GM12878 (cell line): ENCODE measurements around the gene RIMBP2. TPM values are rescaled to one million over a fixed set of nuclear protein-coding genes. Genes with fewer than 3 reads are reported as not detected.

Experiments used
- ATAC-seq: fragments of 200-7000 bp; cut with Tn5 transposase; 3 replicates; pipeline ENCODE4 v1.9.1; 2020; ENCODE audit warnings: mild to moderate bottlenecking, moderate library complexity
- BruUV-seq: library from RNA; stranded (reverse); fragments of 400-500 nt; replicated peaks from 2 replicates; lab custom pipeline; 2021; lab: Mats Ljungman, UMichigan
- CTCF ChIA-PET: fragments of 300-600 bp; sonication (Branson Sonifier 250); formaldehyde crosslinking; extraction: SDS; loops from one replicate; lab custom pipeline; 2021; ENCODE audit warnings: inconsistent platforms; lab: Yijun Ruan, JAX
- POLR2A ChIA-PET: fragments of 350-600 bp; formaldehyde crosslinking; extraction: SDS; loops from one replicate; lab custom pipeline; 2021; ENCODE audit warnings: inconsistent platforms; lab: Charles Lee
- RAD21 ChIA-PET: fragments of 300-600 bp; sonication (Branson Sonifier 250); formaldehyde crosslinking; loops from one replicate; lab custom pipeline; 2023; ENCODE audit warnings: antibody characterized with exemption; ENCODE audit not compliant: unreplicated experiment; lab: Charles Lee
- SMC1A ChIA-PET: fragments of 300-600 bp; sonication (Branson Sonifier 250); formaldehyde crosslinking; loops from one replicate; lab custom pipeline; 2023; ENCODE audit not compliant: unreplicated experiment, uncharacterized antibody; lab: Charles Lee
- DNase-seq: peaks from one replicate; pipeline ENCODE4 v3.0.0-alpha.2; 2011; ENCODE audit warnings: low read depth, low spot score
- FAIRE-seq: peaks from 3 replicates; lab custom pipeline; 2011; peaks lifted over from hg19 to GRCh38; lab: Jason Lieb, UNC
- H2AFZ ChIP-seq: 2 replicates; pipeline ENCODE4 v1.6.0; 2011; ENCODE audit warnings: low read depth, low read length, control low read depth; ENCODE audit not compliant: control insufficient read depth
- H3K27ac ChIP-seq: 2 replicates; pipeline ENCODE4 v1.5.1; 2011; ENCODE audit warnings: control low read depth; ENCODE audit not compliant: control insufficient read depth, insufficient read depth
- H3K27me3 ChIP-seq, 2 experiments: replicated peaks in 1 of 2; 2 replicates each; pipeline versions ENCODE4 v1.6.0 to v1.6.1; 2011; ENCODE audit warnings: low read length in 1 of 2; ENCODE audit not compliant: control insufficient read depth in 2 of 2, insufficient read depth in 2 of 2
- H3K36me3 ChIP-seq, 2 experiments: 2 replicates each; pipeline ENCODE4 v1.5.1; 2011; ENCODE audit warnings: low read length in 1 of 2; ENCODE audit not compliant: control insufficient read depth in 2 of 2, insufficient read depth in 2 of 2
- H3K4me1 ChIP-seq: 2 replicates; pipeline ENCODE4 v1.6.1; 2011; ENCODE audit warnings: mild to moderate bottlenecking, low read length, moderate library complexity, mixed read lengths; ENCODE audit not compliant: control insufficient read depth, insufficient read depth
- H3K4me2 ChIP-seq: 2 replicates; pipeline ENCODE4 v1.6.0; 2011; ENCODE audit warnings: control low read depth; ENCODE audit not compliant: control insufficient read depth, insufficient read depth
- H3K4me3 ChIP-seq: fragments of 200-600 bp; sonication (generic); 2 replicates; pipeline ENCODE4 v1.5.1; 2016
- H3K79me2 ChIP-seq: 2 replicates; pipeline ENCODE4 v1.6.0; 2011; ENCODE audit warnings: low read length; ENCODE audit not compliant: control insufficient read depth, insufficient read depth
- H3K9ac ChIP-seq: 2 replicates; pipeline ENCODE4 v1.8.0; 2011; ENCODE audit warnings: low read length, control low read depth, mixed read lengths; ENCODE audit not compliant: control insufficient read depth, insufficient read depth
- H3K9me3 ChIP-seq: replicated peaks from 3 replicates; pipeline ENCODE4 v1.5.1; 2011; ENCODE audit warnings: mild to moderate bottlenecking, low read length; ENCODE audit not compliant: control insufficient read depth, insufficient read depth
- H4K20me1 ChIP-seq: 2 replicates; pipeline ENCODE4 v1.6.0; 2011; ENCODE audit not compliant: control insufficient read depth, insufficient read depth
- CREM ChIP-seq: IDR thresholded peaks from 2 replicates; pipeline ENCODE4 v1.6.1; 2014; ENCODE audit warnings: antibody characterized with exemption, low read depth
- E2F4 ChIP-seq: IDR thresholded peaks from 2 replicates; pipeline ENCODE4 v1.6.1; 2012; ENCODE audit warnings: low read depth, low read length, improper control_type of control experiment
- ESRRA ChIP-seq: IDR thresholded peaks from 2 replicates; pipeline ENCODE4 v1.6.1; 2012; ENCODE audit warnings: mild to moderate bottlenecking, low read length, improper control_type of control experiment
- ETV6 ChIP-seq, 2 experiments: fragments of 450-650 bp in 1 of 2; IDR thresholded peaks in 1 of 2; conservative IDR thresholded peaks in 1 of 2; 2 replicates each; pipeline ENCODE4 v1.6.1; 2014; ENCODE audit warnings: antibody characterized with exemption in 1 of 2, borderline replicate concordance in 1 of 2, low read depth in 1 of 2, mild to moderate bottlenecking in 1 of 2, moderate library complexity in 1 of 2
- HSF1 ChIP-seq: fragments of 150-350 bp; IDR thresholded peaks from 2 replicates; pipeline ENCODE4 v1.6.1; 2014; ENCODE audit warnings: mild to moderate bottlenecking, low read depth, low read length
- KLF5 ChIP-seq: fragments of 450-650 bp; IDR thresholded peaks from 2 replicates; pipeline ENCODE4 v1.6.1; 2014; ENCODE audit warnings: mild to moderate bottlenecking; ENCODE audit not compliant: partially characterized antibody
- MAX ChIP-seq: IDR thresholded peaks from 2 replicates; pipeline ENCODE4 v1.6.1; 2012; ENCODE audit warnings: low read depth, low read length, improper control_type of control experiment
- NFYA ChIP-seq: IDR thresholded peaks from 2 replicates; pipeline ENCODE4 v1.6.1; 2011; ENCODE audit warnings: low read depth, mild to moderate bottlenecking, low read length, improper control_type of control experiment, borderline replicate concordance
- RCOR1 ChIP-seq: conservative IDR thresholded peaks from 2 replicates; pipeline ENCODE4 v1.6.1; 2012; ENCODE audit warnings: low read depth, low read length, improper control_type of control experiment
- RUNX3 ChIP-seq: IDR thresholded peaks from 2 replicates; pipeline ENCODE4 v1.6.1; 2012; ENCODE audit warnings: low read length, inconsistent platforms
- SMARCA5 ChIP-seq: fragments of 450-650 bp; IDR thresholded peaks from 2 replicates; pipeline ENCODE4 v1.6.1; 2017; ENCODE audit warnings: mild to moderate bottlenecking
- SMC3 ChIP-seq: IDR thresholded peaks from 2 replicates; pipeline ENCODE4 v1.6.1; 2011; ENCODE audit warnings: low read length, improper control_type of control experiment, borderline replicate concordance
- SUZ12 ChIP-seq: fragments of 200-600 bp; sonication (generic); IDR thresholded peaks from one replicate; pipeline ENCODE4 v1.6.1; 2018; ENCODE audit warnings: antibody characterized with exemption, mild to moderate bottlenecking; ENCODE audit not compliant: unreplicated experiment
- ZNF687 ChIP-seq: fragments of 450-650 bp; IDR thresholded peaks from 2 replicates; pipeline ENCODE4 v1.6.1; 2017; ENCODE audit warnings: mild to moderate bottlenecking, moderate library complexity
- ZSCAN29 ChIP-seq: fragments of 450-650 bp; IDR thresholded peaks from 2 replicates; pipeline ENCODE4 v1.6.1; 2017; ENCODE audit warnings: mild to moderate bottlenecking, moderate library complexity
- WGBS: methylation state at CpG from one replicate; pipeline ENCODE4 v1.1.6; 2016; ENCODE audit warnings: low lambda C conversion rate; ENCODE audit not compliant: insufficient replicate concordance, insufficient coverage; ENCODE audit errors: missing lambda C conversion rate; 5-methylcytosine and 5-hydroxymethylcytosine counted together
- in situ Hi-C: fragments of 300-500 bp; cut with MboI; formaldehyde crosslinking; loops from 9 replicates; pipeline ENCODE4 v1.14.3; 2018; ENCODE audit warnings: mixed read lengths
- intact Hi-C: fragments of 100-400 bp; cut with micrococcal nuclease; formaldehyde crosslinking; loops from one replicate; pipeline ENCODE4 v1.14.2; 2022; ENCODE audit not compliant: unreplicated experiment
- polyA plus RNA-seq, 11 experiments: library from polyadenylated mRNA; depleted of rRNA in 4 of 11; unstranded in 6 of 11; stranded (reverse) in 5 of 11; fragments of >200 nt; fragmentation: Nextera tagmentation in 4 of 11; fragmentation: Illumina TruSeq in 1 of 11; extraction: Ambion mirVana in 4 of 11; extraction: Trizol in 1 of 11; gene quantifications; 1 replicate in 1 of 11; 2 replicates in 10 of 11; pipeline versions ENCODE4 v1.2.1 to v1.2.3, GENCODE V29; 2011 to 2016; ENCODE audit warnings: inconsistent platforms in 2 of 11, missing spikeins in 2 of 11, low read depth in 1 of 11
- total RNA-seq, 4 experiments: library from RNA; depleted of rRNA in 3 of 4; stranded (reverse); fragments of >200 nt in 3 of 4; fragmentation: Illumina TruSeq in 1 of 4; extraction: Trizol in 1 of 4; gene quantifications; 2 replicates each; pipeline versions ENCODE4 v1.2.1 to v1.2.3, GENCODE V29; 2013 to 2021

Gene RIMBP2
- total and polyA plus RNA-seq, 10 of the 15 experiments (the other 5 are each of a cell fraction or from before 2014, with no cell fraction given): 0.04 to 2.9 (median 0.07) TPM; not detected in 1

- in situ Hi-C loops: no loop called here
- RAD21 ChIA-PET: no interaction called here
- Histone ChIP-seq H3K4me2 (no peak overlapping the region), H3K9ac (no peak overlapping the region), H3K27me3 (no peaks in the 10 kb centered on the region), H3K4me3 (no peak overlapping the region)
- DNase-seq: no peak
- POLR2A ChIA-PET: no interaction called here
- CTCF ChIA-PET: interaction anchor here (1.1 kb wide), 1 partner anchor 10 kb away, joined by 4 read pairs; no protein-coding TSS in a partner anchor
- no peak for TF ChIP-seq ZSCAN29
- no peak for TF ChIP-seq RUNX3
- TF ChIP-seq ESRRA: no peak
- no peak for TF ChIP-seq ZNF687
- no peak for TF ChIP-seq SMC3
- TF ChIP-seq E2F4: no peak
- no peak for TF ChIP-seq SUZ12
- no peak for TF ChIP-seq NFYA
- no peak for TF ChIP-seq ETV6 (conservative IDR thresholded peaks at IDR 0.05 in 1 of 2, IDR thresholded peaks at IDR 0.05 in 1 of 2; ENCODE audit: borderline replicate concordance in 1 of 2, low read depth in 1 of 2)
- TF ChIP-seq MAX: no peak
- no peak for TF ChIP-seq HSF1
- no peak for TF ChIP-seq RCOR1
- no peak for TF ChIP-seq CREM
- TF ChIP-seq KLF5: no peak
- no peak for TF ChIP-seq SMARCA5
- TF ChIP-seq, all 136 proteins: peak for 0
- no peak overlapping the region for H2AFZ ChIP-seq
- no peak overlapping the region for H3K27ac ChIP-seq
- BruUV-seq: no TSS peak
- no peaks in the 10 kb centered on the region for H4K20me1 ChIP-seq
- intact Hi-C loops: no loop called here
- H3K79me2 ChIP-seq: no peaks in the 10 kb centered on the region
- ATAC-seq (no peak), FAIRE-seq (no peak)
- 23% methylated on average over 3 of the region's 3 CpGs for WGBS
- no peaks in the 10 kb centered on the region for H3K36me3 ChIP-seq
- H3K4me1 ChIP-seq: no peaks in the 10 kb centered on the region
- SMC1A ChIA-PET: no interaction called here
- H3K9me3 ChIP-seq: no peaks in the 10 kb centered on the region; the same call in 2 of the 3 replicates
Observed at GRCh38 chr12:130517588-130517987, 198.5 kb downstream of the RIMBP2 start.
